HEK293T (cell line): ENCODE data around the gene CYFIP1.

Experiments used
- CTCF ChIA-PET: fragments of 350-600 bp; formaldehyde crosslinking; extraction: SDS; loops from one replicate; lab custom pipeline; 2021; ENCODE audit warnings: antibody characterized with exemption, inconsistent platforms; lab: Yijun Ruan, JAX
- POLR2A ChIA-PET: fragments of 350-600 bp; formaldehyde crosslinking; extraction: SDS; loops from one replicate; lab custom pipeline; 2020; ENCODE audit warnings: antibody characterized with exemption, inconsistent platforms; lab: Yijun Ruan, JAX
- DNase-seq: peaks from one replicate; pipeline ENCODE4 v3.0.0; 2012; ENCODE audit warnings: mixed read lengths; ENCODE audit errors: extremely low spot score
- ARNT ChIP-seq: fragments of 450-650 bp; IDR thresholded peaks from 2 replicates; pipeline ENCODE4 v1.6.1; 2017; ENCODE audit warnings: mild to moderate bottlenecking
- BHLHE40 ChIP-seq: fragments of 450-650 bp; IDR thresholded peaks from 2 replicates; pipeline ENCODE4 v1.6.1; 2016; ENCODE audit warnings: mild to moderate bottlenecking, moderate library complexity, borderline replicate concordance
- CTBP1 ChIP-seq: fragments of 450-650 bp; IDR thresholded peaks from 2 replicates; pipeline ENCODE4 v1.6.1; 2016; ENCODE audit warnings: borderline replicate concordance
- ELF4 ChIP-seq: fragments of 450-650 bp; IDR thresholded peaks from 2 replicates; pipeline ENCODE4 v1.6.1; 2017; ENCODE audit warnings: antibody characterized with exemption
- FOXA1 ChIP-seq: fragments of 450-650 bp; IDR thresholded peaks from 2 replicates; pipeline ENCODE4 v1.6.1; 2016; ENCODE audit warnings: mild to moderate bottlenecking
- FOXK2 ChIP-seq: fragments of 450-650 bp; IDR thresholded peaks from 2 replicates; pipeline ENCODE4 v1.6.1; 2016; ENCODE audit warnings: mild to moderate bottlenecking
- FOXM1 ChIP-seq: fragments of 450-650 bp; IDR thresholded peaks from 2 replicates; pipeline ENCODE4 v1.6.1; 2017; ENCODE audit warnings: mild to moderate bottlenecking, borderline replicate concordance
- HDGF ChIP-seq: fragments of 450-650 bp; IDR thresholded peaks from 2 replicates; pipeline ENCODE4 v1.6.1; 2017; ENCODE audit warnings: antibody characterized with exemption, borderline replicate concordance
- L3MBTL2 ChIP-seq: fragments of 450-650 bp; conservative IDR thresholded peaks from 2 replicates; pipeline ENCODE4 v1.6.1; 2016; ENCODE audit warnings: mild to moderate bottlenecking
- NFRKB ChIP-seq: fragments of 450-650 bp; IDR thresholded peaks from 2 replicates; pipeline ENCODE4 v1.6.1; 2016; ENCODE audit warnings: mild to moderate bottlenecking, moderate library complexity
- SP1 ChIP-seq: fragments of 450-650 bp; IDR thresholded peaks from 2 replicates; pipeline ENCODE4 v1.6.1; 2017
- SUZ12 ChIP-seq: fragments of 450-650 bp; IDR thresholded peaks from 2 replicates; pipeline ENCODE4 v1.6.1; 2016; ENCODE audit warnings: mild to moderate bottlenecking
- TARDBP ChIP-seq: fragments of 450-650 bp; IDR thresholded peaks from 2 replicates; pipeline ENCODE4 v1.6.1; 2016
- ZNF384 ChIP-seq: fragments of 450-650 bp; IDR thresholded peaks from 2 replicates; pipeline ENCODE4 v1.6.1; 2016
- TF ChIP-seq, protein P1 (sequence below): fragments of 450-650 bp; IDR thresholded peaks from 2 replicates; pipeline ENCODE4 v1.6.1; 2016

Gene CYFIP1

DNA sequence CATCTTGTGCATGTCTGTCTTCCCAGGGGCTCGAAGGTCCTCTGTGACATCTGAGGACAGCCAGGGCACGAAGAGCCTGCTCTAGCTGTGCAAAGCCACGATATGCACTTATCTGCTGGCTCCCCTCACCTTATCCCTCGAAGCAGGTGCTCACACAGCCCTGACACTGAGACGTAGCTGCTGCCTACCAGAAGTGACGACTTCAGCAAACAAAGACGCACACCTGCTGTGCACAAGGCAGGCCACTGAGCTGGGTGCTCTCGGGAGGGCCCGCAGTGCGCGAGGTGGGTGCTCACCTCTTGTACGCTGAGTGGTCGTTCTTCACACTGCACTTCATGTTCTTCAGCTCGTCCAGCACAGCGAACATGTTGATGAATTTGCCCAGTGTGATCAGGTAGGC, 37.3 kb downstream of the CYFIP1 start:
- TF ChIP-seq TARDBP (no peak), BHLHE40 (no peak), ZNF384 (no peak), SP1 (no peak), FOXA1 (no peak), HDGF (no peak), CTBP1 (no peak)
- TF ChIP-seq, protein P1, sequence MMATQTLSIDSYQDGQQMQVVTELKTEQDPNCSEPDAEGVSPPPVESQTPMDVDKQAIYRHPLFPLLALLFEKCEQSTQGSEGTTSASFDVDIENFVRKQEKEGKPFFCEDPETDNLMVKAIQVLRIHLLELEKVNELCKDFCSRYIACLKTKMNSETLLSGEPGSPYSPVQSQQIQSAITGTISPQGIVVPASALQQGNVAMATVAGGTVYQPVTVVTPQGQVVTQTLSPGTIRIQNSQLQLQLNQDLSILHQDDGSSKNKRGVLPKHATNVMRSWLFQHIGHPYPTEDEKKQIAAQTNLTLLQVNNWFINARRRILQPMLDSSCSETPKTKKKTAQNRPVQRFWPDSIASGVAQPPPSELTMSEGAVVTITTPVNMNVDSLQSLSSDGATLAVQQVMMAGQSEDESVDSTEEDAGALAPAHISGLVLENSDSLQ, result no peak
- CTCF ChIA-PET, result no interaction called here
- POLR2A ChIA-PET, result no interaction called here
- no peak for DNase-seq

- CTCF ChIA-PET, result no interaction called here
- TF ChIP-seq ELF4 (no peak), NFRKB (no peak), SUZ12 (no peak)
- DNase-seq, result no peak
- POLR2A ChIA-PET, result no interaction called here
These were observed 37.8 kb downstream of the CYFIP1 start for GRCh38 chr15:22942306-22942855.

DNA sequence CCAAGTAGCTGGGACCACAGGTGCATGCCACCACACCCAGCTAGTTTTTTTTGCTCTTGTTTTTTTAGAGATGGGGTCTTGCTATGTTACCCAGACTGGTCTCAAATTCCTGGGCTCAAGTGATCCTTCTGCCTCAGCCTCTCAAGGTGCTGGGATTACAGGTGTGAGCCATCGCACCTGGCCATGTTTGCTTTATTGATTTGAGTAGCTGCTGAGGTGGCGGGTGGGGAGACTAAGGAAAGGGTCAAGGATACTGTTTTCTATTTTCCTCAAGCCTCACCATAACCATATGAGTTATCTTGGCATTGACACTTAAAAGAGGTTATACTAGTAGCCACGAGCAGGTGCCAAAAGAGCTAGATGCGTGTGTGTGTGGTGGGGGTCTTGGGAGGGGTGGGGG, 39.0 kb downstream of the CYFIP1 start:
- DNase-seq, result no peak
- ChIA-PET CTCF (no interaction called here), POLR2A (no interaction called here)
- no peak for TF ChIP-seq FOXM1

DNA sequence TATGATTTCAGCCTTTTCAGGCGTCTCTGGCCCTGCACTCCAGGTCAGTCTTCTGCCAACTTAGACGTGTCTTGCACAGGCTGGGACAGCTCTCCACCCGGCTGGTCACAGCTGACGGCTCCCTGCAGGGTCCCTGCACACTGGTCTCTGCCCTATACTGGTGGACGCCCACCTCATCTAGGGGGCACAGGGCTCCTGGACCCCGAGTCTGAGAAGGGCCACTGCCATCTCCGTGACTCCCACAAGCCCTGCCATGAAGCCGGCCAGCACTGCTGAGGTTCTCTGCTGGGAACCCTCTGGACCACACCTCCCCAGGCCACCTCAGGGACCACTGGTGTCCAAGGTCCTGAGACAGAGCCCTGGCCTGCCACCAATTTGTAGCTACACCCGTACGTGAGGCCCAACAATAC, 40.5 kb downstream of the CYFIP1 start:
- ChIA-PET POLR2A (no interaction called here), CTCF (no interaction called here)
- TF ChIP-seq L3MBTL2 (no peak), NFRKB (no peak), ELF4 (no peak), FOXM1 (no peak), SUZ12 (no peak), BHLHE40 (no peak)
- TF ChIP-seq, protein P1, result no peak
- DNase-seq, result no peak

DNA sequence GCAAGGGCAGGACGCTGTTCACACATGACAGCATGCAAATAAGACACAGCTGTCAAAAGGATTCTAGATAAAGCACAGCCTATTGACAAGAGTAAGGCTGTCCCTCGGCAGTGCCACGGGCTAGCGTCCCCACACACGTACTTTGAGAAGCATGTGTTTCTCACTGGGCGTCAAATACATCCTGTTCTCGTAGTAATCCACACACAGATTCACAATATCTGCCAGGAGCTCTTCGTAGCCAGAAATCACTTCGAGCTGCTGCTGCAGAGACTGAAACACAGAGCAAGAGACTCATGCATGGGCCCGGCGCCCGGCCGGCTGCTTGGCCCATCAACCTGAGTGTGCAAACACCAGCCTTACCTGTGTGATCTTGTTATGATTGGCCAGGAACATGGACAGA, 41.1 kb downstream of the CYFIP1 start:
- TF ChIP-seq NFRKB (no peak), SP1 (no peak), FOXK2 (no peak), FOXM1 (no peak), ARNT (no peak), L3MBTL2 (no peak), TARDBP (no peak)
- CTCF ChIA-PET, result no interaction called here
- DNase-seq, result no peak
- POLR2A ChIA-PET, result no interaction called here

GRCh38 chr15:22936577-22937472, 43.3 kb downstream of the CYFIP1 start:
- no peak for DNase-seq
- no peak for TF ChIP-seq L3MBTL2
- CTCF ChIA-PET, result no interaction called here
- POLR2A ChIA-PET, result no interaction called here

DNA sequence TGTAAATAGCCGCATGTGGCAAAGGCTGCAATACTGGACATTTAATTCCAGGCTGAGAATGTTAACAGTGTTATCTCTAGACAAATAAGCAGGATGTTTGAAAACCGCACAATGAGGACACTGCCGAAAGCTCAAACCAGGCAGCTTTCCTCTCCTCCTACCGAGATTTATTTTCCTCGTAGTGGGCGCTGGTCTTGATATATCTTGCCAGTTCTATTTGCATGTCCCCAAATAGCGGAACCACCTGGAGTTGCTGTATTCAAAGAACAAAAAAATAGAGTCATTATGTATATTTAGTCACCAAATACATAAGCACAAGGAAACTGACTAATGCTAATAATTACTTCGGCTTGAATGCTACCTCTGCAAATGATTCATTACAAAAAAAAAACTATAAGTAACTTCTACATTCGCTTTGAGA, 46.5 kb downstream of the CYFIP1 start:
- POLR2A ChIA-PET, result no interaction called here
- DNase-seq, result no peak
- CTCF ChIA-PET, result no interaction called here
- no peak for TF ChIP-seq NFRKB
- TF ChIP-seq SUZ12, result no peak
- no peak for TF ChIP-seq FOXM1
- no peak for TF ChIP-seq FOXK2
- TF ChIP-seq ELF4, result no peak
- TF ChIP-seq CTBP1, result no peak
- no peak for TF ChIP-seq TARDBP
- TF ChIP-seq, protein P1, result no peak
- no peak for TF ChIP-seq HDGF
- no peak for TF ChIP-seq L3MBTL2
- no peak for TF ChIP-seq SP1
- no peak for TF ChIP-seq FOXA1
